Measurements from ENCODE around the gene SCN8A.

The SCN8A gene

DNA sequence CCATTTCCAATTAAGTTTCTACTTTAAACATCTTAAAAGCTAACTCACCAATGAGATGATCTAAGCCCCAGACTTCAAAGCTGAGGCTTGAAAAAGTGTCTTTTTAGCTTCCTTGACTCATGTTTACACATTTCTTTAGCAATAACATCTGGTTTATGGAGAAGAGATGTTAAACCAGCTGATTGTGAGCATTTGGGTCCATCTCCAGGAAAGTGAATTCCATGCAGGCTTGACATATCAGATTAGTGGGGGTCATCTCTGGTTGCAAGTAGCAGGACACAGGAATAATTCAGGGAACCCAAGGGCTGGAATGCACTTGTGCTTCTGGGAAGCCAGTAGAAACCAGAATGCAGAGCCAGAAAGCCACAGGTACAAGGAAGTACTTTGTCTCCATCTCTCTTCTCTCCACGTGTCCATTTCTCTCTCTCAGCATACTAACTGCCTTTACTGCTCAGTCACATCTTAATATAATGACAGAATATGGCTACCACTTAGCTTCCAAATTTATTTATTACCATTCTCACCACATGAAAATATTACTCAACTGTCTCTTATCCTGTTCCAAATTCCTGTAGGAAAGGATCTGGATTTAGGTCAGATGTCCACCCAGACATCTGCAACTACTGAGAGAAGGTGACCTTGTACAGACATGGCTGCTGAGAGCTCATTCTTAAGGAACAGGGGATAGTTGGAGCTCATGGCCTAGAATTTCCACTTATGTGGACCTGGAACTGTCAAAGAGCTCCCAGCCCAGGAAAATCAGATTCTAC, 104.4 kb downstream of the SCN8A start:
- no peak overlapping the region for H3K27ac ChIP-seq
- no peak overlapping the region for H3K4me3 ChIP-seq

DNA sequence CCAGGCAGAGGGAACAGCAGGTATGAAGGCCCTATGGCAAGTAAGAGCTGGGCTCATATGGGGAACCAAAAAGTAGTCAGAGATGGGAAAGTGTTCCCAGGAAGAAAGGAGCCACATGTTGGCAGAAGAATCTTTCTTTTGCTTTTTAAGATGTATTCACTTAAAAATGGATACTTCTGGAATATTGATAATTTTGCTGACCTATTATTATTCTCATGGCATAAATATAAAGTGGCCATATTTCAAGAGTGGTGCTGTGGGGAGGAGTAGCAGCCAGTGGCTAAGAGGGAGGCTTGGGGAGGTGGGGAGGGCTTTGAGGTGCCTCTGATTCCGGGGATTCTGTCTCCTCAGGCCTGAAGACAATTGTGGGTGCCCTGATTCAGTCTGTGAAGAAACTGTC, 108.2 kb downstream of the SCN8A start:
- Histone ChIP-seq H3K27ac (no peak overlapping the region), H3K4me3 (no peak overlapping the region)

DNA sequence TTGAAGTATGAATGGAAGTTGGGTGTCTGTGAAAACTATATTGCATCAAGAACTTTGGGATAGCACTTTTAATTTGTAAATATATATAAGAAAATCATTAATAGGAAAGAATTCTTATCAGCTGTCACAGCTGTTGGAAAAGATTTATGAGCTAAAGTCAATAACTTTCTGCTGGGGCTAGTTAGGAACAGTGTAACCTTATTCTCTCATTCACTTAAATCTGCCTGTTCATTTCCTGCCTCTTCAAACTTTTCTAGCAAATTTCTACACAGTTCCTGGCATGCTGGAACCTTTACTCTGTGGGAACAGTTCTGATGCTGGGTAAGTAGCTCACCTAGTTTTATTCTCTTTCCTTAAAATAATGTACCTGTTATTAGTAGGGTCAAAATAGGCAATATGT, 109.9 kb downstream of the SCN8A start:
- Histone ChIP-seq H3K27ac (no peak overlapping the region), H3K4me3 (no peak overlapping the region)

DNA sequence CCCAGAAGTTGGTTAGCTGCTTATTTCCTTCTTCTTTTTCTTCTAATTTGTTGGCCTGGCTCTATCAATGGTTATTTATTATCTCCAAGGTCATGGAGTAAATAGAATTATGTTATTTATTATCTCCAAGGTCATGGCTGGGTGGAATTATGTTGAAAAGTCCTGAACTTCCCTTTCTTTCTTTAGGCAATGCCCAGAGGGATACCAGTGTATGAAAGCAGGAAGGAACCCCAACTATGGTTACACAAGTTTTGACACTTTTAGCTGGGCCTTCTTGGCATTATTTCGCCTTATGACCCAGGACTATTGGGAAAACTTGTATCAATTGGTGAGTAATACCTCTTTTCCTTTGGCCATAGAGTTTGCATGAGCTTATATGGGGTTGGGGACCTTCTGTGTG, 111.6 kb downstream of the SCN8A start:
- H3K27ac ChIP-seq: no peak overlapping the region
- no peak overlapping the region for H3K4me3 ChIP-seq

DNA sequence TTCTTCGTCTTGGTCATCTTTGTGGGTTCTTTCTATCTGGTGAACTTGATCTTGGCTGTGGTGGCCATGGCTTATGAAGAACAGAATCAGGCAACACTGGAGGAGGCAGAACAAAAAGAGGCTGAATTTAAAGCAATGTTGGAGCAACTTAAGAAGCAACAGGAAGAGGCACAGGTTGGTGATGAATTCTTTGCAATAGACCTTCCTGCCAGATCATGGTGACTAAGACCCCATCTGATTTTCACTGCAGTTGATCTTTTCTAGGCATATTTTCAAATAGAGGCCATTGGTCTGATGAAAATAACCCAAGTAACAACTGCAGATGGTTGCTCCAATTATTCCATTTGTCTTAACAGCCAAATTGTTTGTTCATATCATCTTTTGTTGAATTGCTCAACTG, 114.4 kb downstream of the SCN8A start:
- Histone ChIP-seq H3K27ac (no peak overlapping the region), H3K4me3 (no peak overlapping the region)

DNA sequence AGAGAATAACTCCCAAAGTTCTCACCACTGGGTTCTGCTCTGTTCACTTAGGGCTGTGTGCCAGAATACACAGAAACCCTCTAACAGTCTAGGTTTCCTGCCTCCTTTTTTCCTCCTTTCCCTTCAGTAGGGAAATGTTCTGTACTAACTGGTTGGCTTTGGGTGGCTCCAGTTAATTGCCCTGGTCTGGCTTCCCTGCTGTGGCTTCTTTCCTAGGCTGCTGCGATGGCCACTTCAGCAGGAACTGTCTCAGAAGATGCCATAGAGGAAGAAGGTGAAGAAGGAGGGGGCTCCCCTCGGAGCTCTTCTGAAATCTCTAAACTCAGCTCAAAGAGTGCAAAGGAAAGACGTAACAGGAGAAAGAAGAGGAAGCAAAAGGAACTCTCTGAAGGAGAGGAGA, 115.2 kb downstream of the SCN8A start:
- Histone ChIP-seq H3K27ac (no peak overlapping the region), H3K4me3 (no peak overlapping the region)

DNA sequence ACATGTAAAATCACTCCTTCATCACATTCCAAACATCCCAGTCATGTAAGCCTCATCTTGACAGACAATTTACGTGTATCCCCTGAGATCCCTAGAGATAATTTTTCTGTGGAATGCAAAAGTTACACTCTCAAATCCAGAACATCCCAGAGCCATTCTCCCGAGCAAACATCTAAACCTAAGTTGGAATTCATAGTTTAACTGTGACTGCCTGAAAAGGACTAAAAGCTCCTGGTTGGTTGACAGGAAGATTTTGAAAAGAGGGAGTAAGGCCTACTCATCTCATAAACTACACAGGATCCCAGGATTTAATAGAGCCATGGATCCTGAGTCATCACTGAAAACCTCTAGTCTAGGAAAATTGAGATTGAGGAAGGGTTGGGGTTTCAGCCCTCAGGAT, 123.6 kb downstream of the SCN8A start:
- H3K4me3 ChIP-seq: no peak overlapping the region
- no peak overlapping the region for H3K27ac ChIP-seq

DNA sequence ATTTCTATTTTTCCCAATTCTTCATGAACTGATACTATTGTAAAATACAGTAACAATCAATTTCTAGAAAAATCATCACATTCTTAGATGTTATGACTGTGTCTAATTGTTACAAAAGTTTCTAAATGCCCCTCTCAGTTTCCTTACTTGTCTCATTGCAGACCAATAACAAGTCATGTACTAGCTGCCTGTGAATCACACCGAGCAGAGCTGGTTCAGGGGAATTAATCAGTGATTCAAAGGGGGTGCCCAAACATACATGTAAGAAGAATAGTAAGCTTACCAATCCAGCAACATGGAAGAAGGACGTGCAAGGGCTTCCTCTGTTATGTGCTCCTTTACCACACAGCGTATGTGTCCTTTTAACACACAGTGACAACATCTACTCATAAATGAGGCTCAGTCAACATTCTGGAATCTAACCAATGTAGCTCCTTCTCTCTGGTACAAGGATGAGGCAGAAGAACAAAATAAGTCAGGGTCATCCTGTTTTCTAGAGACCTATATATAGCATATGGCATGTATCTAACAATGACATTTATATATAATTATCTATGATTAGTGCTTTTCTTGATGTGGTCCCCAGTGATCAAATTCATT, 126.4 kb downstream of the SCN8A start:
- Histone ChIP-seq H3K4me3 (no peak overlapping the region), H3K27ac (no peak overlapping the region)

DNA sequence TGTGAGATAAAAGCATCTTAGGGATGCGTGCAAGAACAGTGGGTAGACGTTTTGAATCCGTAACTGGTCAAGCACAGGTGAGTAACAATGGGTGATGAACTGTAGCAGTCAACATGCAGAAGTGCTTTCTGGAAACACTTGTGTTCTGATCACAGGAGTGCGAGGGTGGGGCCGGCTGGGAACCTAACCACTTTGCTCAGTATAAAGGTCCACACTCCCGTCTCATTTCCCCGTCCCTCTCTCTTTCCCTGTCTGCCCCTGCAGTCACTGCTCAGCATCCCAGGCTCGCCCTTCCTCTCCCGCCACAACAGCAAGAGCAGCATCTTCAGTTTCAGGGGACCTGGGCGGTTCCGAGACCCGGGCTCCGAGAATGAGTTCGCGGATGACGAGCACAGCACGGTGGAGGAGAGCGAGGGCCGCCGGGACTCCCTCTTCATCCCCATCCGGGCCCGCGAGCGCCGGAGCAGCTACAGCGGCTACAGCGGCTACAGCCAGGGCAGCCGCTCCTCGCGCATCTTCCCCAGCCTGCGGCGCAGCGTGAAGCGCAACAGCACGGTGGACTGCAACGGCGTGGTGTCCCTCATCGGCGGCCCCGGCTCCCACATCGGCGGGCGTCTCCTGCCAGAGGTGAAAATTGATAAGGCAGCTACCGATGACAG, 130.4 kb downstream of the SCN8A start:
- H3K4me3 ChIP-seq: no peak overlapping the region
- H3K27ac ChIP-seq: no peak overlapping the region

DNA sequence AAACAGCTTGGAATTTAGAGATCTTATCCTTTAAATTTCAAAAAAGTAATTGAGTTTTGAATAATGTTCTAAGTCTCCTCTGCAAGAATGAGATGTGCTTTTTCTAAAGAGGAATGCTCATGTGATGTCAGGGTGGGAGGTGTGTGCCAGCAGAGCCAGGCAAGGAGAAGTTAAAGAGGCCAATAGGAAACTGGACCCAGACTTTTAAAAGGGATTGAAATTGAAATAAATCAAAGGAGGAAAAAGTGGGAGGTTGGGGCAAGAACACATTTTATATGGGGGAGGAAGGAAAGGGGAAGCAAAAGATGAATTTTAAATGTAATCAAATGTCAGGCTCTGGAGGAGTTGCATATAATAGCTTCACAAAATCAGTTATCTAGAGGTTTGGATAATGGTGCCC, 131.4 kb downstream of the SCN8A start:
- H3K4me3 ChIP-seq: no peak overlapping the region

DNA sequence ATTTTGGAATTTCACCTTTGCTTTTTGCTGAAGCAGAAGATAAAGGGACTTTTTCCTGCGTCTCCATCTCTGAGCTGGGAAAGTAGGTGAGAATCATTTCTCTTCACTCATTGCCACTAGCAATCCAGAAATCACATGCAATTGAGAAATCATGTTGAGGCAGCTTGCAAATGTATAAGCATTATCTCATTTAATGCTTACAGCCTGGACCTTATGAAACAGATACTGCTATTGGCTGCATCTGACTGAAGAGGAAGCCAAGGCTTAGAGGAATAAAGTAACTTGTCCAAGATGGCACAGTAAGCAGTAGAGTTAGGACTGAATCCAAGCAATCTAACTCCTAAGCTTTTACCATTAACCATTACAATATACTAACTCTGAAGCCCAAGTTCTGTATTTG, 135.1 kb downstream of the SCN8A start:
- no peak overlapping the region for H3K27ac ChIP-seq
- H3K4me3 ChIP-seq: no peak overlapping the region

More for the DNA sequence above, 131.4 kb downstream of the SCN8A start:
- no peak overlapping the region for H3K27ac ChIP-seq

DNA sequence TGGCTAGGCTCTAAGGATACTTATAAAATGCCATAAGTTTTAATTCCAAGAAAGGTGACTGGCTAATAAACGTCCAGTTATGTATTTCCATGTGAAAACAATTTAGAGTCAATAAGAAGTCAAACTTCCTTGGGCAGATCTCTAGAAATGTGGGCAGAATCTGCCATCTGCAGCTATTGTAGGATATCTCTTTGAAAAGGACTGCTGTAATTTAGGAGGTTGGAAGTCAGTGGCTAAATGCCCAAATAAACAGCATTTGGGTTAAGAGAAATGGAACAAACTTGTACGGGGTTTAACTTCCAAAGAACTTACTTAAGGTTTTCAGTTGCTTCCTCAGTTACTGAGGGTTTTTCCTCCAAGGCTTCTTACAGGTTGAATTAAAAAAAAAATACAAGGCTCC, 135.9 kb downstream of the SCN8A start:
- Histone ChIP-seq H3K27ac (no peak overlapping the region), H3K4me3 (no peak overlapping the region)

DNA sequence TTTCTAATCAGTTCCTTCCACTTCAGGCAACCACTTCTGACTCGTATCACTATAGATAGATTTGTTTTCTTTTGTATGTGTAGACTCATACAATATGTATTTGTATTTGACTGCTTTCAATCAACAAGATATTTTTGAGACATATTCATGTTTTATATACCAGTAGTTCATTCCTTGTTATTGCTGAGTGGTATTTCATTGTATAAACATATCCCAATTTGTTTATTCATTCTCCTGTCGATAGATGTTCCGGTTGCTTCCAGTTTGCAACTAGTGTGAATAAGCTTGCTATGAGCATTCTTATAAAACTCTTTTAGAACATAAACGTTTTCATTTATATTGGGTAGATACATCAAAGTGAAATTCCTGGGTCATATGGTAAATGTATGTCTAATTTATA, 138.3 kb downstream of the SCN8A start:
- H3K4me3 ChIP-seq: no peak overlapping the region
- no peak overlapping the region for H3K27ac ChIP-seq

DNA sequence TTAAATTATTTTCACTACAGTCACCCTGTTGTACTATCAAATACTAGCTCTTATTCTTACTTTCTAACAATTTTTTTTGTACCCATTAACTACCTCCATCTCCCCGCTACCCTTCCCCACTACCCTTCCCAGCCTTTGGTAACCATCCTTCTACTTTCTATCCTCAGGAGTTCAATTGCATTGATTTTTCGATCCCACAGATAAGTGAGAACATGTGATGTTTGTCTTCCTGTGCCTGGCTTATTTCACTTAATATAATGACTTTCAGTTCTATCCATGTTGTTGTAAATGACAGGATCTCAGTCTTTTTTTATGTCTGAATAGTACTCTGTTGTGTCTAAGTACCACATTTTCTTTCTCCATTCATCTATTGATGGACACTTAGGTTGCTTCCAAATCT, 139.7 kb downstream of the SCN8A start:
- no peak overlapping the region for H3K27ac ChIP-seq
- H3K4me3 ChIP-seq: no peak overlapping the region

DNA sequence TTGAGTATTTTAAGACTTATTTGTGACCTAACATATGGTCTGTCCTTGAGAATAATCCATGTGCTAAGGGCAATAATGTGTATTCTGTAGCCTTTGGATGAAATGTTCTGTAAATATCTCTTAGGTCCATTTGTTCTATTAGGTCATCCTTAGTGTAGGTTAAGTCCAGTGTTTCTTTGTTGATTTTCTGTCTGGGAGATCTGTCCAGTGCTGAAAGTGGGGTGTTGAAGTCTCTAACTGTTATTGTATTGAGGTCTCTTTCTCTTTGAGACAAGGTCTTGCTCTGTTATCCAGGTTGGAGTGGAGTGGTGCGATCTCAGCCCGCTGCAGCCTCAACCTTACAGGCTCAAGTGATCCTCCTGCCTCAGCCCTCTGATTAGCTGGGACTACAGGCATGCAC, 149.5 kb downstream of the SCN8A start:
- Histone ChIP-seq H3K4me3 (no peak overlapping the region), H3K27ac (no peak overlapping the region)

DNA sequence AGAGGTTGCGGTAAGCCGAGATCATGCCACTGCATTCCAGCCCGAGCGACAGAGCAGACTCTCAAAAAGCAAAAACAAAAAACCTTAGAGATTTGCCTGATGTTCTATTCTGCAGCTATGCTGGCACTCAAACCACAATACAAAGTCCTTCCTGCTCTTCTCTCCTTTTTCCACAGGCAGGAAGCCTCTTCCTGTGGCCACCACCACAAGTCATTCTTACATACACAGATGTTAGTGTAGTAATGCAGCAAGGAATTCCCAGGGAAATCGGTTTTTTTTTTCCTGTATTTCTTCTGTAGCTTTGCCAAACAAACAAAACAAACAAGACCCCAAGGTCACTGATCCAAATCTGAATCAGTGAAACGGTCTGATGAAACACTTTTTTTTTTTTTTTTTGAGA, 153.2 kb downstream of the SCN8A start:
- Histone ChIP-seq H3K4me3 (no peak overlapping the region), H3K27ac (no peak overlapping the region)

DNA sequence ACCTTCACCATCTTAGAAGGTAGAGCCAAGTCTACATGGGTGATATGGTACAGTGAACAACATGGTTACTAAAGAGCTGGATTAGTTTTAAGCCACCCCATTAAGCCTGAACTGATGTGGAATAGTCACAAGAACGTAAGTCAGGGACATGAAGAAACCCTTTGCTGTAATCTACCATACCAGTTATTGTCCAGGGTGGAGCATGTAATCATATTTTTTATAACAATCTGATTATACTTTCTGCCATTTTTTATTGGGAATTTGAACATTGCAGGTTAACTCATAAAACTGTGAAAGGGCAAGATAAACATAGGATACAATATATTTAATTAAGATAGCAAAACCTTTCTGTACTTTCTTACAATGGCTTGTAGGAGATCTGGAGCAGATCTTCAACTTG, 153.9 kb downstream of the SCN8A start:
- Histone ChIP-seq H3K27ac (no peak overlapping the region), H3K4me3 (no peak overlapping the region)

DNA sequence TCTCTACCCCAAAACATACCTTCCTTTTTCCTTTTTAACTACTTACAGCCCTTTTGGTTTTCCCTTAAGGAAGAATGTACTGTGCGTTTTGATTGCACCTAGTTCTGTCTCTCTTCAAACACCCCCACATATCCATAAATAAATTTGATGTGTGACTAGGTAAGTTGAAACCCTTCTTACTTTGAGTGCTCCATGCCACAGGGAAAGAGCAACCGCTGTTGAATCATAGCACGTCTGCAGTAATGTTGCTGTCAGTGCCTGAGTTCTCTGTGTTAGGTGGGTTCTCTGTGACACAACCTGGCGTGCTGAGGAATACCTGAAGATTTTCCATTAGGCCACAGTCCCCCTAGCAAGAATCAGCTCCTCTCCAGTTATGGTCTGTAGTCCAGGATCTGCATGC, 155.4 kb downstream of the SCN8A start:
- Histone ChIP-seq H3K4me3 (no peak overlapping the region), H3K27ac (no peak overlapping the region)

DNA sequence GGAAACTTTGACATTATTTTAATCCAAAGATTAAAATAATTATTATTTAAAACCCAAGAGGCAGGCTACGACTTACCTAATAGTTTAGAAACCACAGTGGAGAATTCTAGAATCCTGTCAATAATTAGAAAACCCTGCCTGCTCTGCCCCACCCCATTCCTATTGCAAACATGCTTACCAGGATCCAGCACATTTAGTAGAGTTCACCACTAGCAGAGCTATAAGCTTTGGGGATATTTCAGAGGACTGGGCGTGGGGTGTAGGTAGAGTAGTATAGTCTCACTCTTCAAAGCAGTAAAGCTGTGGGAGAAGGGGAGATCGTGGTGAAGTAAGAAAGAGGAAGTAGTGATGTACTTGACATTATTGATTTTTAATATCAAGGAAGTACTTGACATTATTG, 157.2 kb downstream of the SCN8A start:
- Histone ChIP-seq H3K27ac (no peak overlapping the region), H3K4me3 (no peak overlapping the region)

DNA sequence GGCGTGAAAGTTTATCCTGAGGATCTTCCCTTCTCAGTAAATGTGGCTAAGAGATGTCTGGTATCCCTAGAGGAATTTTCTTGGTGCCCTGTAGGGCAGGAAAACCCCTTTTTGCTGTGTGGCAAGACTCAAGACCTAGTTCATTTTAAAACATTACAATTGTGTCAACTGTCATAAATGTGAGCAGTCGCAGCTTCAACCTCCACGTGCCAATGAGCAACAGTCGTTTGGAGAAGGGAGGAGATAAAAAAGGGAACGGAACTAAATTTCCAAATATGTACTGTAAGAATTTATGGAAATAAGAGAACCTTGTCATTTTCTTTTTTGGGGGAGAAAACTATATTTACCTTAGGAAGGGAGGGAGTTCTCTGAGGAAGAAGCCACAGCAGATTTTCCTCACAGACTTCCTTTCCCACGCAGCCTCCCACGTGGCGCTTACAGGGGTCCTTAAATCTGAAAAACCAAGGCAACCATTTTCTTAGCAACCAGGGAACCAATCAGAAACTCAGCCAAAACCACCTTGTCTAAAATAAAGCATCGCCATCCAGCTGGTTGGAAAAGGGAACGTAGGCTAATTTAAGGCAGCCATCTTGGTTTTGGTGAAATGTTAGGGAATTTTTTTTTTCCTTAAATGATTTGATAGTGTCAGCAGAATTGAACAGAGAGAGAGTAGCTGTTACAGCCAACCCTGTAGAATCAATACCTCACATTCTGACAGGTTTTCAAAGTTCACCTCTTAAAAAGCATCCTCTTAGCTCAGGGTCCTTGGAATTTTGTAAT, 158.4 kb downstream of the SCN8A start:
- Histone ChIP-seq H3K4me3 (no peak overlapping the region), H3K27ac (no peak overlapping the region)

DNA sequence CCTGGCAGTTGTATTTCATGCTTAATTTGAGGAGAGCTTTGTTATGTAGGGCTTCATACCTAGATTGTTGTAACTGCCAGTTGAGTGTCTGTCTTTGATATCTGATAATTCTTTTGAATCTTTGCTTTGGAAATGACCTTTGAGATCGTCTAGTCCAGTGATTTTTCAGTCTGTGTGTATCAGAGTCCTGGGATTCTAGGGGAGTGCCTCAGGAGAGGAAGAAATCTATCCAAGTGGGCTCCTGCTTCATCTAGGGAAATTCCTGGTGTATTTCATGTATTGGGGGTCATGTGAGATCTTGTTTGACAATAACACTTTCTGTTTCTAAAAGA, 158.9 kb downstream of the SCN8A start:
- Histone ChIP-seq H3K4me3 (no peak overlapping the region), H3K27ac (no peak overlapping the region)
